GM21526 (cell line): ENCODE results near the gene CENPF.
"Not testable (repeated sequence)": the region's sequence is repeated elsewhere in the genome, so short reads cannot be mapped to it uniquely, and the experiment has no call there.

Experiments
- ATAC-seq: cut with Tn5 transposase; IDR thresholded peaks from one replicate; pipeline ENCODE4 v1.9.1; 2021; ENCODE audit warnings: moderate library complexity; ENCODE audit not compliant: unreplicated experiment, low FRiP score

CENPF gene

DNA sequence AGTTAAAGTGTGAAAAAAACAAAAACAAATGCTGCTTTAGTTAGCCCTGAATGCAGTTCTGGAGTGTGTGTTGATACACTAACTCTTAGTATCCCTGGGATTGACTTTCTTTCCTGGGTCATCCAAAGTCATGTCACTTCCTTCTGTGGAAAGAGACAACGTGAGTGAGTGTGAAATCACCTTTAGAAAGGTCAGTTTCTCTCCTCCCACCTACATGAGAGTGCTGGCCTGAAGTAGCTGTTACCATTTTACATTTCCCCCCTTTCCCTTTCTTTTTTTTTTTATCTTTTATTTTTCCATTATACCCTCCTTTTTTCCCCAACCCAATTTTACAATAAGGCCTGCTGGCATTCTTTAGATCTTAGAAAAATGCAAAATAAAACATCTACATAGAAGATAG, 55.2 kb downstream of the CENPF start:
- ATAC-seq, result no peak

GRCh38 chr1:214658785-214659184, 55.8 kb downstream of the CENPF start:
- ATAC-seq, result no peak

DNA sequence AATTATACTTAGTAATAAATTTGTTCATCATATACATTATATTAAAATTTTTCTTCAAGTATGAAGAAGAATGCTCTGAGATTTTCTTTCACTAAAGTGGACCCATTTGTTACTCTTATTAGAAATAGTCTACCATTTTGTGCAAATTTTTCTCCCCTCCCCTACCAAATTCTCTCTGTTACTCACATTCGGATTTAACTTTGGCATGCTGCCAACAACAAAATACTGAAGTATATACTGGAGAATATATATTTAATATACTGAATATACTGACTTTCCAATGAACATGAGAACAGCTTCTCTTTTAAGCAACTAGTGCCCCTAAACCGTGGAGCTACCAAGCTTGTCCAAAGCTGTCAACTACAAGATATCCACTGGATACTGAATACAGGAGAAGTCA, 57.2 kb downstream of the CENPF start:
- no peak for ATAC-seq

DNA sequence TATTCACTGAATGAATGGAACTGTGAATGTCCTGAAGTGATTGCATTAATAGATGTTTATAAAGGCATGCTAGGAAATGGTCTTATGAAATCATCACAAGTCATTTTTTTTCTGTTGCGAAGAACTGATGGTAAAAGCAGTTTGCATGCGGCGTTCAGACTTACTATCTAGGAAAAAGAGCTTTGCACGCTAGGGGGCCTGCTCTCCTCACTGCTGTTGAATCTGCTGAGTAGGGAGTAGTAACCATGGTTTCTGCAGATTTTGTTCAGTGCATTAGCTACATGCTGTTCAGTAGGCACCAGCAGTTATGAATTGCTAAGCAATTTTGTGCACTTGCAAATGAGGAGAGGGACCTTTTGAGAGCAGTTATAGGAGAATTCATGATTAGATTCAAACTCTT, 57.9 kb downstream of the CENPF start:
- ATAC-seq, result no peak

- ATAC-seq, result no peak
These were observed 59.3 kb downstream of the CENPF start for GRCh38 chr1:214662223-214662785.

DNA sequence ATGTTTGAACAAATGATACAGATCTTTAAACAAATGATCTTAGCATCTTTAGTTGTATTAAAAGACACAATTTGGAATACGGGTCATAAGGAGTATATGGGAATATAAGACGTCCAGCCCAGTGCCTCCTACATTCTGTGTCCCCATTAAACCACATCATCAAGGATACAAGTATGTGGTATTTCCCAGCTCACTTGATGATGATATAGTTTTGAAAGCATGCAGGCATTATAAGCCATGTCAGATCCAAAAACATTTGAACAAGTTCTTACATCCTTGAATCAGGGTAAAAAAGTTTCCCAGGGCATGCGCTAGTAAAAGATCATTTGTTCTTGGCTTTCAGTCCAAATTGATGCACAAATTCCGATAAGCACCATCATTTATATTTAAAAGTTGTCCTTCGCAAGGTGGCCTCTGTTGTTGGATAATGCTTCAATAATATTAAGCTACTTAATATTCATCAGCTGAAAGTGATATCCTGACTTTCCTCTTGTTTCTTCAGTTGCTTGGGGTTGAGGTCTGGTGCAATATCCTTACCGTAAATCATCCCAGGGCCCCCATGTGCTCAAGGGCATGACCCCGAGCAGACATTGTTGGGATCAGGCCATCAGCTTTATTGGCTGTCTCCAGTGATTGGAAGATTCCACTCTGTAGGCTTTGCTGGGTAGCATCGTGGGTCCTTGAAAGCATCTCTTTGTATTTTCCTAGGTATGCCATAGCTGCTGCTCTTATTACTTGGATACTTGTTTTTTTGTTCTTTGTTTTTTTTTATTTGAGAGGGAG, 61.8 kb downstream of the CENPF start:
- no peak for ATAC-seq

DNA sequence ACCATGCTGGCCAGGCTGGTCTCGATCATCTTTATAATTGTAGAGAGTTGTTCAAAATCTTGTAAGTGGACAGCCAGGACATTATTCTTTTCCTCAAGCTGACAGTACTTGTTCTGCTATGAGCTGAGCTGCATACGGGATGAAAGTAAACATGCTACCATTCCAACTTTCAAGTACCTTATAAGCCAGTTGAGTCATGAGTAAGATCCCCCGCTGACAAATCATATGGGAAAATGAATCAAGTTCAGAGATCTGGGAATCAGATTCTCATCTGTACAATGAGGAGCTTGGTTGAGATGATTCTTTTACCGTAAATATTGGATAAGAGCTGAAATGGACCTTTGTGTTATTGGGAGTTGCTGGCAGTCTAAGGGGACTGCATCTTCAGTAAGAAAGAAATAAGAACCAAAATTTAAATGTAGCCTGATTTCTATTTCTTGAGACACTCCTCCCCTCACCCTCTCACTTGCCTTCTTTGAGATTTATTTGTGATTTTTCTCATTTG, 62.7 kb downstream of the CENPF start:
- no peak for ATAC-seq

- ATAC-seq, result no peak
These were observed 63.7 kb downstream of the CENPF start for GRCh38 chr1:214666674-214667073.

DNA sequence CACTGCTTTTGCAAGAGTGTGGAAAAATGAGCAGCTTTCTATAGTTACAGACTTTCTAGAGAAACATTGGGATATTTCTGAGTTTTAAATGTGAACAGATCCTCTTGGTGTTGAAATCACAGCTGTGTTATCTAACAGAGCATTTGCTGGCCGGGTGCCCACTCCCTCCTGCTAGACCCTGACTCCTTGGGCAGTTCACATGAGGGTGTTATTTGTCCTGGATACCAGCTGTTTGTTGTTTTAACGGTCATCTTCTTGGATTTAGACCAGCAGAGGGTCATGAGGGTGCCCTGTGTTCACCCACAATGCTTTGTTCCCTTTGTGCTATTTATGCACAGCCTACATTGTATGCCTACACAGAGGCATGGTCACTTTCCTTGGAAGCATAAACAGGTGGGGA, 67.1 kb downstream of the CENPF start:
- ATAC-seq, result no peak

DNA sequence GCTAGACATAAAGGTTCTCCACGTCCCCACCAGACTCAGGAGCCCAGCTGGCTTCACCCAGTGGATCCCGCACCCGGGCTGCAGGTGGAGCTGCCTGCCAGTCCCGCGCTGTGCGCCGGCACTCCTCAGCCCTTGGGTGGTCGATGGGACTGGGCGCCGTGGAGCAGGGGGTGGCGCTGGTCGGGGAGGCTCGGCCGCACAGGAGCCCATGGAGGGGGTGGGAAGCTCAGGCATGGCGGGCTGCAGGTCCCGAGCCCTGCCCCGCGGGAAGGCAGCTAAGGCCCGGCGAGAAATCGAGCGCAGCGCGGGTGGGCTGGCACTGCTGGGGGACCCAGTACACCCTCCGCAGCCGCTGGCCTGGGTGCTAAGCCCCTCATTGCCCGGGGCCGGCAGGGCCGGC, 70.0 kb downstream of the CENPF start:
- not testable (repeated sequence) for ATAC-seq

- ATAC-seq, result no peak
These were observed 70.6 kb downstream of the CENPF start for GRCh38 chr1:214673576-214673975.

DNA sequence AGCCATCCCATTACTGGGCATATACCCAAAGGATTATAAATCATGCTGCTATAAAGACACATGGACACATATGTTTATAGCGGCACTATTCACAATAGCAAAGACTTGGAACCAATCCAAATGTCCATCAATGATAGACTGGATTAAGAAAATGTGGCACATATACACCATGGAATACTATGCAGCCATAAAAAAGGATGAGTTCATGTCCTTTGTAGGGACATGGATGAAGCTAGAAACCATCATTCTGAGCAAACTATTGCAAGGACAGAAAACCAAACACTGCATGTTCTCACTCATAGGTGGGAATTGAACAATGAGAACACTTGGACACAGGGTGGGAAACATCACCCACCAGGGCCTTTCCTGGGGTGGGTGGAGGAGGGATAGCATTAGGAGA, 72.5 kb downstream of the CENPF start:
- not testable (repeated sequence) for ATAC-seq

GRCh38 chr1:214676747-214677146, 73.8 kb downstream of the CENPF start:
- ATAC-seq, result no peak

DNA sequence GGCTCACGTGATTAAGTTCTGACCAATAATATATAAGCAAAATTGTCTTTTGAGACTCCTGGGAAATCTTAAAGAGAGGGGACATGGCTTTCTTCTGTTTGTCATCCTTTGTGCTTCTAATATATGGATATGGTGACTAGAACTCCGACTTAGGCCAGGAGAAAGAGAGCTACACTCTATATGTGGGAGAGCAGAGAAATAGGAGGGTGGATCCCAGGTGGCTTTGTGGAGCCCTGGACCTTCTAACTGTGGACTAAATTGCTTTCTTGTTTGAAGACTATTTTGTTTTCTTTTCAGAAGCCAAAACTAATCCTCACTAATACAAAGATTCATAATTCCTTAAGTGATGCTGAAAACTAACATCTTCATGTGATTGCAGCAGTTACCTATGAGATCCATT, 75.0 kb downstream of the CENPF start:
- no peak for ATAC-seq

DNA sequence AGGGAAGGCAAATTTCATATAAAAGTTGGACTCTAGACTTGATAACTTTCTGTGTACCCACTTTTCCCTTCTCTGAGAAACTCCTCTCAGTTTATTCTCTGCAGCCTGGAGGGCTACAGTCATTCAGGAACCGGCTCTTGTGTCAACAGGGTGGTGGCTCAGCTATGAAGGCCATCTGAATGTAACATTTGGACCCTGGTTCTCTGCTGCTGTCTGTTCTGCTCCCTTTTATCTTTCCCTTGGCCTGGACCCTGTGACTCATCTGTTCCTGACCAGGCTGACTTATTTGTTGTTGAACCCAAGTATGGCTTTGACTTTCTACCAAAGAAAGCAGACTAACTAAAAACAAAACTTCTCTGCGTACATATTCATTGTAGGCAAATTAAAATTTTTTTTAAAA, 75.4 kb downstream of the CENPF start:
- ATAC-seq, result no peak

GRCh38 chr1:214683621-214684020, 80.6 kb downstream of the CENPF start:
- no peak for ATAC-seq

DNA sequence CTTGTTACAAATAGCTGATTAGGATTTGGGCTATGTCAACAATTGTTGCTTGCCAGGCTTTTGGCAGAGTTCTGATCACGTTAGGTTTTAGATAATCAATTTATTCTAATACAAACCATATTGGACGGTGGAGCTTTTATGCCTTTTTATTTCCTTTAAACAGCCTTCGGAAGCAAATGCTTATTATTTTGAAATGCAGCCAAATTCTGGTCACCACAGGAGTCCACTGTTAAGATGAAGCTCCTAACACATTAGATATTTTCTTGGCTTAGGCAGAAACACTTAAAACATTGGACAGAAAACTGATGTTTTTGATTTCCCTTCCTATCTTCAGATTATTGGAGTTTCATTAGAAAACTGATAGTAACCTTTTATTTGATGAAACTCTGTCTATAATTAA, 82.9 kb downstream of the CENPF start:
- ATAC-seq, result no peak

GRCh38 chr1:214686497-214686896, 83.5 kb downstream of the CENPF start:
- ATAC-seq, result no peak

- ATAC-seq, result no peak
These were observed 85.9 kb downstream of the CENPF start for GRCh38 chr1:214688891-214689290.

DNA sequence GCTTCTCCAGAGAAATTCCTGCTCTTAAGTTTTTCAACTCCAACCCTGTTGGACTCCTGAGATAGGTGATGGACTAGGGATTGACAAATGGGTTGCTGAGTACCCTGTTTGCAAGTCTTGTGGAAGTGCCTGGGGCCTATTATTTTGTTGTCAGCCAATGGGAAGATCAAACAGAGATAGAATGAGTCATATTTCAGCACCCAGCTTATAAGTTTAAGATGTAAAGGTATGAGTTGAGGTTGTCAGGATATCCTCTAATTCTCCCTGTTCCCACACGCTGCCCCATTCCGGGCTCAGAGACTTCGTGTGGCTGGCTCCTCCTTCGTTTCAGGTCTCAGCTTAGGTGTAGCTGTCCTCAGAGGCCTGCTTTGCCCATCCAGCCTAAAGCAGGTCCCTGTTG, 91.8 kb downstream of the CENPF start:
- no peak for ATAC-seq

DNA sequence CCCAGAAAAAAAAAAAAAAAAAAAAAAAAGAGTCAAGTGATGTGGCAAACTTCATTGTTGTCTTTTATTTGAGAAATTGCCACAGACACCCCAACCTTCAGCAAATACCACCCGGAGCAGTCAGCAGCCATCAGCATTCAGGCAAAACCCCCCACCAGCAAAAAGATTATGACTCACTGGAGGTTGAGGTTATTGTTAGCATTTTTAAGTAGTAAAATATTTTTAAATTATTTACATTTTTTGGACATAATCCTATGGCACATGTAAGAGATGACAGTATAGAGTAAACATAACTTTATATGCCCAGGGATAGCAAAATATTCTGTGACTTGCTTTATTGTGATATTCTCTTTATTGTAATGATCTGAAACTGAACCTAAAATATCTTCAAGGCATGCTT, 95.6 kb downstream of the CENPF start:
- ATAC-seq, result no peak

GRCh38 chr1:214700437-214700836, 97.4 kb downstream of the CENPF start:
- ATAC-seq, result no peak
